ENCODE data around the gene CELF3. TPM values are rescaled to one million over a fixed set of nuclear protein-coding genes. Genes with fewer than 3 reads are reported as not detected.
"Not testable (repeated sequence)": the region's sequence is repeated elsewhere in the genome, so short reads cannot be mapped to it uniquely, and the experiment has no call there.

The CELF3 gene
- under 1 TPM in 1 of 2 donors, not detected in 1; 0.10 TPM for total RNA-seq
- long read RNA-seq, donor 1, result 0 reads
- long read RNA-seq, donor 2, result 0 reads

- intact Hi-C loops (cut with DNase I), result no loop called here
- DNase-seq (ENCODE audit: low spot score), result no peak
These were observed at the start of gene CELF3 for GRCh38 chr1:151716771-151717631. TSS of gene CELF3 (minus strand) at chr1:151716803. CDS start at chr1:151716020, 783 bp downstream.

GRCh38 chr1:151763990-151764389, 47.4 kb upstream of the CELF3 start:
- DNase-seq (ENCODE audit: low spot score), result no peak
- intact Hi-C loops (cut with DNase I), result no loop called here

- peak; percentile 94 for DNase-seq (ENCODE audit: low spot score)
- intact Hi-C loops (cut with DNase I), result no loop called here
These were observed 46.6 kb upstream of the CELF3 start, which contains the start of gene MRPL9 for GRCh38 chr1:151762941-151763921. TSS of gene MRPL9 (minus strand) at chr1:151763496. CDS start at chr1:151763479, 17 bp downstream.

GRCh38 chr1:151760597-151761385, 44.2 kb upstream of the CELF3 start:
- no peak for DNase-seq (ENCODE audit: low spot score)
- intact Hi-C loops (cut with DNase I), result no loop called here

GRCh38 chr1:151759241-151759640, 42.6 kb upstream of the CELF3 start:
- no peak for DNase-seq (ENCODE audit: low spot score)
- intact Hi-C loops (cut with DNase I), result no loop called here

GRCh38 chr1:151756291-151756690, 39.7 kb upstream of the CELF3 start:
- no peak for DNase-seq (ENCODE audit: low spot score)
- intact Hi-C loops (cut with DNase I), result no loop called here

GRCh38 chr1:151741516-151741915, 24.9 kb upstream of the CELF3 start:
- intact Hi-C loops (cut with DNase I), result no loop called here
- no peak for DNase-seq (ENCODE audit: low spot score)

- DNase-seq (ENCODE audit: low spot score), result no peak
- intact Hi-C loops (cut with DNase I), result loop anchor here (5.0 to 10.0 kb wide), 5 partner anchors 125 to 295 kb away; partner anchors contain the start of gene SNX27 (in 1 of the 2)
These were observed 23.2 kb upstream of the CELF3 start for GRCh38 chr1:151739590-151740355.

- no peak for DNase-seq (ENCODE audit: low spot score)
- intact Hi-C loops (cut with DNase I), result loop anchor here (5.0 to 10.0 kb wide), 5 partner anchors 123 to 293 kb away; partner anchors contain the start of gene SNX27 (in 1 of the 2)
These were observed 20.9 kb upstream of the CELF3 start for GRCh38 chr1:151737479-151737878.

- intact Hi-C loops (cut with DNase I), result loop anchor here (5.0 to 10.0 kb wide), 5 partner anchors 122 to 292 kb away; partner anchors contain the start of gene SNX27 (in 1 of the 2)
- no peak for DNase-seq (ENCODE audit: low spot score)
These were observed 20.4 kb upstream of the CELF3 start for GRCh38 chr1:151737026-151737425.

GRCh38 chr1:151733995-151734394, 17.4 kb upstream of the CELF3 start:
- intact Hi-C loops (cut with DNase I), result loop anchor here (10.0 kb wide), 3 partner anchors 119 to 289 kb away; partner anchors contain the start of gene SNX27 (in 1 of the 2)
- DNase-seq (ENCODE audit: low spot score), result not testable (repeated sequence)

- DNase-seq (ENCODE audit: low spot score), result no peak
- intact Hi-C loops (cut with DNase I), result loop anchor here (10.0 kb wide), 3 partner anchors 118 to 288 kb away; partner anchors contain the start of gene SNX27 (in 1 of the 2)
These were observed 16.5 kb upstream of the CELF3 start for GRCh38 chr1:151733126-151733525.

- intact Hi-C loops (cut with DNase I), result loop anchor here (10.0 kb wide), 3 partner anchors 115 to 285 kb away; partner anchors contain the start of gene SNX27 (in 1 of the 2)
- no peak for DNase-seq (ENCODE audit: low spot score)
These were observed 13.3 kb upstream of the CELF3 start for GRCh38 chr1:151729966-151730291.

GRCh38 chr1:151729157-151729965, 12.8 kb upstream of the CELF3 start:
- intact Hi-C loops (cut with DNase I), result no loop called here
- DNase-seq (ENCODE audit: low spot score), result no peak

GRCh38 chr1:151728151-151729054, 11.8 kb upstream of the CELF3 start:
- DNase-seq (ENCODE audit: low spot score), result no peak
- intact Hi-C loops (cut with DNase I), result no loop called here

All from posterior vena cava (tissue), 2 donors.